Measurements from ENCODE around the gene CBX3.
"Not testable (repeated sequence)": the region's sequence is repeated elsewhere in the genome, so short reads cannot be mapped to it uniquely, and the experiment has no call there.

The CBX3 gene

GRCh38 chr7:26170663-26171062 lies 30.9 kb upstream of the CBX3 start:
- no peak for DNase-seq (ENCODE audit: low spot score)

DNA sequence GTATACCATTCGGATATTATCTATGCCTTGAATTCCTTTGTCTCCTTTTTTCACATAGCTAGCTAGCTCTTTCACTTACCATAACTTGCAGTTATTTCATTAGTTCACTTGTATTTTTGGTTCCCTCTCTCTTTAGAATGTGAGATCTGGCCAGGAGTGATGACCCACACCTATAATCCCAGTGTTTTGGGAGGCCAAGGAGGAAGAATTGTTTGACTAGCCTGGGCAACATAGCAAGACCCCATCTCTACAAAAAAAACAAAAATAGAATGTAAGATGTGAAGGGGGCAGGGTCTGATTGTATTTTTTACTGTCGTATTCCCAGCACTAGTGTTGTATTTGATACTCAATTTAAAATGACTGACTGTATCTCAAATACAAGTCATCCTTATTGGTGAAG lies 29.9 kb upstream of the CBX3 start:
- DNase-seq (ENCODE audit: low spot score), result no peak

- no peak for DNase-seq (ENCODE audit: low spot score)
Measured at GRCh38 chr7:26172048-26172447, 29.5 kb upstream of the CBX3 start.

- not testable (repeated sequence) for DNase-seq (ENCODE audit: low spot score)
Measured at GRCh38 chr7:26175903-26176302, 25.6 kb upstream of the CBX3 start.

DNA sequence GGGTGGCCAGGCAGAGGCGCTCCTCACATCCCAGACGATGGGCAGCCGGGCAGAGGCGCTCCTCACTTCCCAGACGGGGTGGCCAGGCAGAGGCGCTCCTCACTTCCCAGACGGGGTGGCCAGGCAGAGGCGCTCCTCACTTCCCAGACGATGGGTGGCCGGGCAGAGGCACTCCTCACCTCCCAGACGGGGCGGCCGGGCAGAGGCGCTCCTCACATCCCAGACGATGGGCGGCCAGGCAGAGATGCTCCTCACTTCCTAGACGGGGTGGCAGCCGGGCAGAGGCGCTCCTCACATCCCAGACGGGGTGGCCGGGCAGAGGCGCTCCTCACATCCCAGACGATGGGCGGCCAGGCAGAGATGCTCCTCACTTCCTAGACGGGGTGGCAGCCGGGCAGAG lies 24.8 kb upstream of the CBX3 start:
- not testable (repeated sequence) for DNase-seq (ENCODE audit: low spot score)

DNA sequence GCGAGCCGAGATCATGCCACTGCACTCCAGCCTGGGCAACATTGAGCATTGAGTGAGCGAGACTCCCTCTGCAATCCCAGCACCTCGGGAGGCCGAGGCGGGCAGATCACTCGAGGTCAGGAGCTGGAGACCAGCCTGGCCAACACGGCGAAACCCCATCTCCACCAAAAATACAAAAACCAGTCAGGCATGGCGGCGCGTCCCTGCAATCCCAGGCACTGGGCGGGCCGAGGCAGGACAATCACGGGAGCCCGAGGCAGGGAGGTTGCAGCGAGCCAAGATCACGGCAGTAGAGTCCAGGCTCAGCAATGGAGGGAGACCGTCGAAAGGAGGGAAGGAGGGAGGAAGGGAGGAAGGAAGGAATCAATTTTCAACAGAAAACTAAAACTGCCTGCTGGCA lies 24.3 kb upstream of the CBX3 start:
- not testable (repeated sequence) for DNase-seq (ENCODE audit: low spot score)

DNA sequence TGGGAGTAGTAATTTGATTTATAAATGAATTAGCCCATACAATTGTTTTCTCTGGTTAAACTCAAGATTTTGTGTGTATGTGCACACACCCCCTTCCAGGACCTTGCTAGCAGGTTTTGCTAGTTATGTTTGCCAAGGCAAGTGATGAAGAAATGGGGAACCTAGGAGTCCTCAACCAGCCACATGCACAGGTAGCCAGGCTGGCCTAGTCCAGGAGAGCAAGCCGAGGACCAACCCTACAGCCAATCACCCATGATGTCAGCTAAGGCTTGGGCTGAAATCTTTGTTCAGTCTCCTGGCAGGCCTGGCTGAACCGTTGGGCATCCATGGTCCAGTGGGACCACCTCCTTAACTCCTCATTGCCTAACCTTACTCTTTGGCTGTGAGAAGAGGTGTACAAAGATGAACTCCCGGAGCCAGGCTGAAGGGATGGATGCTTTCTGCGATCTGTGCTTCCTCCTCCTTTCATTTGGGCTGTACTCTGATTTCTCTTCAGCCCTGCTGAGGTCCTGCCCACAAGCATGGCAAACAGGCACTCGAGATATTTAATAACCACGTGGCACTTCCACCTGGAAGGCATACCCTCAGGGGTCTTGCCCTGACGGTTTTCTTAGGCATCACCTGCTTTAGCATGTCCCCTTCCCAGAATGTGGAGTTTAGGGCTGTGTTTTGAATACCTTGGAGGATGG lies 23.1 kb upstream of the CBX3 start:
- DNase-seq (ENCODE audit: low spot score), result no peak

DNA sequence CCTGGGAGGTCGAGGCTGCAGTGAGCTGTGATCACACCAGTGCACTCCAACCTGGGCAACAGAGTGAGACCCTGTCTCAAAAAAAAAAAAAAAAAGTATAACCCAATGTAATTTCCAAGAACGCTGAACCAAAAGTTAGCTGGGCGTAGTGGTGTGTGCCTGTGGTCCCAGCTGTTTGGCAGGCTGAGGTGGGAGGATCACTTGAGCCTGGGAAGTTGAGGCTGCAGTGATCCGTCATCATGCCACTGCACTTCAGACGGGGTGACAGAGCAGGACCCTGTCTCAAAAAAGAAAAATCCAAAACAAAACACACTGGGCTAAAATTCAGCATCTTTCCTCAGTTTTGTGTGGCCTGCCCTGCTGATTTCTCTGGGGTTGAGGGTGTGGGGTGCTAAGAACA lies 22.1 kb upstream of the CBX3 start:
- no peak for DNase-seq (ENCODE audit: low spot score)

DNA sequence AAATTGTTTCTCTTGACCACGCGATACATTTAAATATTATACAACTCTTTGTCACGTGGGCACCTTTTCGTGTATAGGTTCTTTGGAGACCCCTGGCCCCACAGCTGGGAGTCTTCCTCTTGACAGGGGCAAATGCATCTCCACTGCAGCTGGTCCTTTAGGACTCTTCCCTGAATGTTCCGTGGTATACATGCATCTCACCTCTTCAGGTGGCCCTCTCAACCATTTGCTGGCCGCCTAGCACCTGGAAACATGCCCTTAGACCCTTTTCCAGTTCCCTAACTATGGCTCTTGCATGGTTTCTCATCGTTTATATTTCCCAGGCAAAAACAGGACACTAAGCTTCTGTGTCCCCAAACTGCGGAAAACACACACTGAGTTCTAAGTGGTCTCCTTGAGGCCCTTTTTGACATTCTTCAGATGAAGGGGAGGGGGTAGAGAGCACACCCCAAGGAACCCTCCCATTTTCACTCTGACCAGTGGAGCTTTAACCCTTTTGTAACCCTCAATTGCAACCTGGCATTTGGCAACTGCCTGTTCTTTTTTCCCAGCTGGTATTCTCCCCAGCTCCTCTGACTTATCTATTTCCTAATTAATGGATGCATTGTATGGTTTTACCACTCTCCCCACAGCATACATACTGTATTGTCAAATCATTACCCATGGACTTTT lies 21.6 kb upstream of the CBX3 start:
- DNase-seq (ENCODE audit: low spot score), result no peak

GRCh38 chr7:26180792-26181198 lies 20.8 kb upstream of the CBX3 start:
- DNase-seq (ENCODE audit: low spot score), result no peak

DNA sequence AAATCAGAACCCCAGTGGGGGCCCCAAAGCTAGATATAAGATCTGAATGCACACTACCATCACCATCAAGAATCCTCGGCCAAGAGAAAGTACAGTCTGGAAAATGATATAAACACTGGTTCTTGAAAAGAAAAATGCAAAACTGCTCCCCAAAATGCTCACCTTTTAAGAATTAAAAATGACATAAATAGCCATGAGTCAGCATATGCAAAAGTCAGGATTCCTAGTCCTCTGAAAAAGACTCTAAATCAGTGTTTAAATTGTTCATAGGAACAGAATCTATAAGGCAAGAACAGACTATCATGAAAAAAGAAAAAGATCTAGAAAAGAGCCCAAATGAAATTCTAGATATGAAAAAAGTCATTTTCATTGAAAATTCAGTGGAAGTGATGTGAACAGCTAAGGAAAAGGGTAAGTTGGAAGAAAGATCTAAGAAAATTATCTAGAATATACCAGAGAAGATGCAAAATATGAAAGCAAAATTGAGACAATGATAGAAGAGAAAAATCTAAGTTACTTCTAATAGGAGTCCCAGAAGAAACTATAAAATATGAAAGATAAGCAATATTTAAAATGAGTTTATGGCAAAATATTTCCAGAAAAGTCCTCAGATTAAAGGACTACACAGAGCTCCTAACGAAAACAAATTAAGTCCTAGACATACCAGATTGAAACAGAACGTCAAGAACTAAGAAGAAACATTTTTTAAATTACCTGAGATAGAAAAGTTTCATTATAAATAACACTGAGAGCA lies 19.9 kb upstream of the CBX3 start:
- no peak for DNase-seq (ENCODE audit: low spot score)

- no peak for DNase-seq (ENCODE audit: low spot score)
Measured at GRCh38 chr7:26182283-26182682, 19.3 kb upstream of the CBX3 start.

DNA sequence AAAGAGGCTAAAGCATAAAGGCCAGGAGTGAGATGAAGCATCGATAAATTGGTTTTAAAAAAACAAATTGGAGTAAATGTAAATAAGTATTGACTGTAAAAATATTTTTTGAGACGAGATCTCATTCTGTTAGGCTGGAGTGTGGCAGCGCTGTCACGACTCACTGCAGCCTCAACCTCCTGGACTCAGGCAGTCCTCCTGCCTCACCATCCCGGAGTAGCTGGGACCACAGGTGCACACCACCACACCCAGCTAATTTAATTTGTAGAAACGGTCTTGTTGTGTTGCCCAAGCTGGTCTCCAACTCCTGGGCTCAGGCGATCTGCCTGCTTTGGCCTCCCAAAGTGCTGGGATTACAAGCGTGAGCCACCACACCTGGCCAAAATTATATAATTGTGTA lies 18.8 kb upstream of the CBX3 start:
- no peak for DNase-seq (ENCODE audit: low spot score)

GRCh38 chr7:26183545-26184280 lies 17.8 kb upstream of the CBX3 start:
- DNase-seq (ENCODE audit: low spot score), result no peak

- not testable (repeated sequence) for DNase-seq (ENCODE audit: low spot score)
Measured at GRCh38 chr7:26184281-26185101, 17.1 kb upstream of the CBX3 start.

DNA sequence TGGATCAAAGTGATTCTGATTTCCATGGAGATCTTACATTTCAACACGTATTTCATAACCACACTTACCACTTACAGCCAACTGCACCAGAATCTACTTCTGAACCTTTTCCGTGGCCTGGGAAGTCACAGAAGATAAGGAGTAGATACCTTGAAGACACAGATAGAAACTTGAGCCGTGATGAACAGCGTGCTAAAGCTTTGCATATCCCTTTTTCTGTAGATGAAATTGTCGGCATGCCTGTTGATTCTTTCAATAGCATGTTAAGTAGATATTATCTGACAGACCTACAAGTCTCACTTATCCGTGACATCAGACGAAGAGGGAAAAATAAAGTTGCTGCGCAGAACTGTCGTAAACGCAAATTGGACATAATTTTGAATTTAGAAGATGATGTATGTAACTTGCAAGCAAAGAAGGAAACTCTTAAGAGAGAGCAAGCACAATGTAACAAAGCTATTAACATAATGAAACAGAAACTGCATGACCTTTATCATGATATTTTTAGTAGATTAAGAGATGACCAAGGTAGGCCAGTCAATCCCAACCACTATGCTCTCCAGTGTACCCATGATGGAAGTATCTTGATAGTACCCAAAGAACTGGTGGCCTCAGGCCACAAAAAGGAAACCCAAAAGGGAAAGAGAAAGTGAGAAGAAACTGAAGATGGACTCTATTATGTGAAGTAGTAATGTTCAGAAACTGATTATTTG lies 16.3 kb upstream of the CBX3 start:
- no peak for DNase-seq (ENCODE audit: low spot score)

- no peak for DNase-seq (ENCODE audit: low spot score)
Measured at GRCh38 chr7:26185844-26186180, 15.7 kb upstream of the CBX3 start.

DNA sequence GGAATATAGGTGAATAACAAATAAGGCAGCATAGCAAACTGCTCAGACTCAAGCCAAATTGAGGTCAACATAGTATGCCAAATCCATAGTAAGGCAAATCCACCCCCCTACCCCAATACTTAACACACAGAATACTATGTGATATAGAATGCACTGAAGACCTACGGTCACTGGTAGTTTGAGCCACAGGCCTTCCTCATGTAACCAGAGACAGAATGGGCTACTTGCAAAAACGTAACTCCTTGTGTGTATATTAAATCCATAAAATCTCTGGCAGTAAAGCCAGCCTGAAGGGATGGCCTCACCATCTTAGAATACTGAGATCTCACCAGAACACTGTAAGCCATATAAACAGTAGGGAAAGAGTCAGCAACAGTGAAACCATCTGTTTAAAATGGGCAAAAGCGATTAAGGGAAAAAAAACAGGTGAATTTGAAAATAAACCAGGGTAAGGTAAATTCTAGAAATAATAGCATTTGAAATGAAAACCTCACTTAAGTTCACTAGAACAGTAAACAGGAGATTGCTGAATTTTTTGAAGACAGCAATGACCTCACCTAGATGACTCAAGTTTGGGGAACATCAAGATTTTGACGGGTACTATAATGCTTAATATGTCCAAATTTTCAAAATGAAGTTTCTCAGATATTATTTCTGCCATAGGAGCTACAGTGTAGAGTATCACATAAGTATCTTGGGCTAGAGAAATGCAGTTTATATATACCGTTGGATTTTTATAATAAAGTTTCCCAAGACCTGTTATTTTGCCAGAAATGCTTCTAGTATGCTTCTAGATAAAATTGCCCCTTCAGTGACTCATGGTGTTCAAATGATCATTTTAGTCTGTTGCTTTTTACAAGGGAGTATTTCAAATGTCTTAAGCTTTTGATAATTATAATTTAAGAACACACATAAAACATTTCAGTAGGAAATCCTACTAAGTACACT lies 14.9 kb upstream of the CBX3 start:
- DNase-seq (ENCODE audit: low spot score), result no peak

DNA sequence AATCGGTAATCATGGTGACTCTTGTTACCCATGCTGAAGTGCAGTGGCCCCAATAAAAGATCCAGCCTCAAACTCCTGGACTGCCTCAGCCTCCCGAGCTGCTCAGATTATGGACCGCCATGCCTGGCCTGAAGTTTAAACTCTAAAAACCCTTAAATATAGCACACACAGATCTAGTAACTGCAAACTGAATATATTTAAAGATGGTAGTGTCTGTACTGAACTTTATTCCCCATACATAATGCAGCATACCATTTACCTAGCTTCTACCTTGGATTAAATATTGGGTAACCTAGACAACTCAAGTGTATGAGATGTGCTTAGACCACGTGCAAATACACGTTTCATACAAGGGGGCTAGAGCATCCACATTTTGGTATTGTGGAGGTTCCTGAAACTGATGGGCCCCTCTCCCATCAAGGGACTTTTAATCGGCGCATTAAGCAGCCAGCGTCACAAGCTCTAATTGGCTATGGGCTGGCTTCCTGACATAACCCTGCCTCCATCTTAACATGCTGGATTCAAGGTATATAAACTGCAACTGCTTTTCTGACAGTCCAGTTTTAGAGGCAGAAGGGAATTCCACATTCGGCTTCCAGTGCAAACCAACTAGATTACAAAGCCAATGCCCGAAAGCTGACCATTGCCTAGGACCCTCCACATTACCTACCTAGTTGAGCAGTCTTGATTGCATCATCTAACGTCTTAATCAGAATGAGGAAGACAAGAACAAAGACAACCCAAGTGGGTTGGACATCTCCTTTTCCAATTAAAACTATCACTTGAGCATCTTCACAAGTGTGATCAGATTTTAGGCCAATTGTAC lies 14.0 kb upstream of the CBX3 start:
- DNase-seq (ENCODE audit: low spot score), result no peak

All from HuH-7 (cell line).